Glutamatergic neuron (in vitro differentiated cells): Measurements from ENCODE around the gene CAT. TPM values are rescaled to one million over a fixed set of nuclear protein-coding genes. Genes with fewer than 3 reads are reported as not detected.

Experiments
- DNase-seq: peaks from one replicate; pipeline ENCODE4 v3.0.0; 2022
- H3K27ac Mint-ChIP-seq: one replicate; pipeline ENCODE4 v1.8.0; 2020; ENCODE audit warnings: mild to moderate bottlenecking, mixed read lengths, inconsistent platforms; ENCODE audit not compliant: unreplicated experiment
- H3K27me3 Mint-ChIP-seq: one replicate; pipeline ENCODE4 v1.8.0; 2020; ENCODE audit warnings: mild to moderate bottlenecking, moderate library complexity, mixed read lengths, inconsistent platforms; ENCODE audit not compliant: unreplicated experiment
- H3K36me3 Mint-ChIP-seq: one replicate; pipeline ENCODE4 v1.8.0; 2020; ENCODE audit warnings: mild to moderate bottlenecking, mixed read lengths, inconsistent platforms; ENCODE audit not compliant: unreplicated experiment
- H3K4me1 Mint-ChIP-seq: one replicate; pipeline ENCODE4 v1.8.0; 2020; ENCODE audit warnings: mild to moderate bottlenecking, low read depth, mixed read lengths, inconsistent platforms; ENCODE audit not compliant: unreplicated experiment
- H3K4me3 Mint-ChIP-seq: one replicate; pipeline ENCODE4 v1.8.0; 2020; ENCODE audit warnings: mild to moderate bottlenecking, mixed read lengths, inconsistent platforms; ENCODE audit not compliant: unreplicated experiment
- H3K9me3 Mint-ChIP-seq: one replicate; pipeline ENCODE4 v1.8.0; 2020; ENCODE audit warnings: mild to moderate bottlenecking, moderate library complexity, mixed read lengths, inconsistent platforms; ENCODE audit not compliant: unreplicated experiment
- CTCF ChIP-seq: fragments of 200-600 bp; sonication (generic); IDR thresholded peaks from one replicate; pipeline ENCODE4 v1.5.0; 2021; ENCODE audit not compliant: partially characterized antibody, unreplicated experiment
- total RNA-seq: library from RNA; stranded (reverse); fragmentation: NEBNext Ultra II Directional; extraction: Animal tissue kit (Norgen Biotek cat#: 25700); gene quantifications from one replicate; pipeline ENCODE4 v1.2.1, GENCODE V29; 2021; ENCODE audit not compliant: unreplicated experiment

The CAT gene
- total RNA-seq, 1 donor from 2014 or later: 22.9 TPM

GRCh38 chr11:34493468-34493867, 54.7 kb downstream of the CAT start:
- TF ChIP-seq CTCF: no peak
- DNase-seq: no peak
- Mint-ChIP-seq H3K27ac (no peak overlapping the region), H3K27me3 (peaks cover 2% of the 10 kb centered on the region), H3K4me1 (no peaks in the 10 kb centered on the region), H3K4me3 (no peak overlapping the region), H3K9me3 (peaks cover 1% of the 10 kb centered on the region), H3K36me3 (no peaks in the 10 kb centered on the region)

GRCh38 chr11:34493926-34494595, 55.3 kb downstream of the CAT start:
- peaks cover 4% of the 10 kb centered on the region for H3K27me3 Mint-ChIP-seq
- no peak overlapping the region for H3K27ac Mint-ChIP-seq
- H3K36me3 Mint-ChIP-seq: no peaks in the 10 kb centered on the region
- peaks cover 1% of the 10 kb centered on the region for H3K9me3 Mint-ChIP-seq
- H3K4me1 Mint-ChIP-seq: no peaks in the 10 kb centered on the region
- no peak for DNase-seq
- TF ChIP-seq CTCF: no peak
- no peak overlapping the region for H3K4me3 Mint-ChIP-seq

GRCh38 chr11:34495239-34495723, 56.5 kb downstream of the CAT start:
- H3K4me3 Mint-ChIP-seq: no peak overlapping the region
- H3K27me3 Mint-ChIP-seq: peaks cover 2% of the 10 kb centered on the region
- no peak overlapping the region for H3K27ac Mint-ChIP-seq
- DNase-seq: no peak
- no peak for TF ChIP-seq CTCF
- H3K9me3 Mint-ChIP-seq: peaks cover 1% of the 10 kb centered on the region
- H3K36me3 Mint-ChIP-seq: no peaks in the 10 kb centered on the region
- no peaks in the 10 kb centered on the region for H3K4me1 Mint-ChIP-seq

GRCh38 chr11:34495724-34496377, 57.1 kb downstream of the CAT start:
- Mint-ChIP-seq H3K27ac (no peak overlapping the region), H3K36me3 (no peaks in the 10 kb centered on the region), H3K4me1 (no peaks in the 10 kb centered on the region), H3K4me3 (no peak overlapping the region), H3K27me3 (peaks cover 2% of the 10 kb centered on the region), H3K9me3 (no peaks in the 10 kb centered on the region)
- TF ChIP-seq CTCF: no peak
- no peak for DNase-seq
